Keratinocyte (primary cell): ENCODE data around the gene VTCN1. TPM values are rescaled to one million over a fixed set of nuclear protein-coding genes. Genes with fewer than 3 reads are reported as not detected.

Source experiments
- DNase-seq: peaks from one replicate; pipeline ENCODE4 v3.0.0-alpha.2; 2011; ENCODE audit warnings: low read depth, missing footprints, low spot score
- FAIRE-seq: peaks from 2 replicates; lab custom pipeline; 2011; peaks lifted over from hg19 to GRCh38; lab: Jason Lieb, UNC
- H2AFZ ChIP-seq: 2 replicates; pipeline ENCODE4 v1.6.0; 2012; ENCODE audit warnings: low read length, control low read depth, inconsistent platforms; ENCODE audit not compliant: control insufficient read depth
- H3K27ac ChIP-seq: 2 replicates; pipeline ENCODE4 v1.5.1; 2011; ENCODE audit warnings: low read length; ENCODE audit not compliant: control insufficient read depth, insufficient read depth
- H3K27me3 ChIP-seq: 3 replicates; pipeline ENCODE4 v1.6.0; 2011; ENCODE audit warnings: low read length; ENCODE audit not compliant: control insufficient read depth, insufficient read depth; ENCODE audit errors: extremely low read depth
- H3K36me3 ChIP-seq, 2 experiments: 2 replicates in 1 of 2; 3 replicates in 1 of 2; pipeline ENCODE4 v1.5.1; 2011; ENCODE audit warnings: low read length in 2 of 2, mild to moderate bottlenecking in 1 of 2; ENCODE audit not compliant: control insufficient read depth in 2 of 2, insufficient read depth in 2 of 2; ENCODE audit errors: extremely low read depth in 1 of 2
- H3K4me1 ChIP-seq: 3 replicates; pipeline ENCODE4 v1.5.1; 2011; ENCODE audit warnings: low read length; ENCODE audit not compliant: control insufficient read depth, insufficient read depth; ENCODE audit errors: extremely low read depth
- H3K4me2 ChIP-seq: 3 replicates; pipeline ENCODE4 v1.6.0; 2011; ENCODE audit warnings: low read depth, low read length; ENCODE audit not compliant: control insufficient read depth, insufficient read depth; ENCODE audit errors: extremely low read depth
- H3K4me3 ChIP-seq, 3 experiments: fragments of 200-600 bp in 1 of 3; sonication (generic) in 1 of 3; 2 replicates in 2 of 3; 3 replicates in 1 of 3; pipeline ENCODE4 v1.5.1; 2011 to 2016; ENCODE audit warnings: low read length in 3 of 3, mild to moderate bottlenecking in 3 of 3, control low read depth in 2 of 3, inconsistent platforms in 1 of 3, low read depth in 1 of 3, mixed read lengths in 1 of 3, mixed run types in 1 of 3, moderate library complexity in 1 of 3; ENCODE audit not compliant: control insufficient read depth in 2 of 3, insufficient read depth in 2 of 3; ENCODE audit errors: extremely low read depth in 1 of 3
- H3K79me2 ChIP-seq: 2 replicates; pipeline ENCODE4 v1.6.0; 2012; ENCODE audit warnings: low read length; ENCODE audit not compliant: control insufficient read depth, insufficient read depth
- H3K9ac ChIP-seq: 3 replicates; pipeline ENCODE4 v1.6.0; 2011; ENCODE audit warnings: low read length; ENCODE audit not compliant: control insufficient read depth, insufficient read depth; ENCODE audit errors: extremely low read depth
- H3K9me1 ChIP-seq: 3 replicates; pipeline ENCODE4 v1.6.0; 2011; ENCODE audit warnings: low read length; ENCODE audit not compliant: control insufficient read depth, insufficient read depth; ENCODE audit errors: extremely low read depth
- H3K9me3 ChIP-seq: 2 replicates; pipeline ENCODE4 v1.5.1; 2012; ENCODE audit warnings: low read depth, low read length; ENCODE audit not compliant: control insufficient read depth
- H4K20me1 ChIP-seq: 3 replicates; pipeline ENCODE4 v1.6.0; 2011; ENCODE audit warnings: low read length; ENCODE audit not compliant: control insufficient read depth, insufficient read depth; ENCODE audit errors: extremely low read depth
- CTCF ChIP-seq, 3 experiments: IDR thresholded peaks in 1 of 3; conservative IDR thresholded peaks in 1 of 3; optimal IDR thresholded peaks in 1 of 3; 2 replicates in 2 of 3; 3 replicates in 1 of 3; pipeline versions ENCODE3 to v1.5.1; 2011; ENCODE audit warnings: low read length in 3 of 3, mild to moderate bottlenecking in 3 of 3, moderate library complexity in 2 of 3, control low read depth in 1 of 3, inconsistent platforms in 1 of 3; ENCODE audit not compliant: insufficient read depth in 2 of 3; ENCODE audit errors: extremely low read depth in 1 of 3
- EZH2 ChIP-seq: IDR thresholded peaks from one replicate; pipeline ENCODE4 v1.6.1; 2012; ENCODE audit warnings: inconsistent platforms, mild to moderate bottlenecking, low read length, moderate library complexity
- dilution Hi-C: fragments of 300-500 bp; cut with MboI; formaldehyde crosslinking; loops from one replicate; pipeline ENCODE4 v1.7.0; 2020; ENCODE audit warnings: low sequenced_read_pairs; ENCODE audit not compliant: extremely low pct_ligation_motif_present
- polyA plus RNA-seq, 5 experiments: library from polyadenylated mRNA; depleted of rRNA in 3 of 5; stranded (reverse) in 3 of 5; stranded (forward) in 1 of 5; unstranded in 1 of 5; fragments of >200 nt; gene quantifications; 1 replicate in 1 of 5; 2 replicates in 3 of 5; 3 replicates in 1 of 5; pipeline versions ENCODE4 v1.2.1 to v1.2.3, GENCODE V29; 2011 to 2012; ENCODE audit warnings: missing spikeins in 2 of 5, low read depth in 1 of 5, low replicate concordance in 1 of 5

The VTCN1 gene
- polyA plus RNA-seq, 1 donor (not counting 4 experiments of a cell fraction or from before 2014, with no cell fraction given) = not detected

GRCh38 chr1:117136749-117137148, 74.0 kb downstream of the VTCN1 start:
- H3K4me3 ChIP-seq = no peak overlapping the region
- H3K27me3 ChIP-seq = no peaks in the 10 kb centered on the region
- H3K79me2 ChIP-seq = no peaks in the 10 kb centered on the region
- FAIRE-seq (no peak), DNase-seq (no peak)
- no peaks in the 10 kb centered on the region for H3K9me3 ChIP-seq
- no peak overlapping the region for H3K4me2 ChIP-seq
- TF ChIP-seq CTCF (optimal IDR thresholded peaks at IDR 0.05 in 1 of 3, IDR thresholded peaks at IDR 0.05 in 1 of 3, conservative IDR thresholded peaks at IDR 0.05 in 1 of 3; ENCODE audit: extremely low read depth in 1 of 3, insufficient read depth in 2 of 3, low read length in 3 of 3) (no peak), EZH2 (no peak)
- no peaks in the 10 kb centered on the region for H3K9me1 ChIP-seq
- no peak overlapping the region for H3K27ac ChIP-seq
- no peaks in the 10 kb centered on the region for H3K4me1 ChIP-seq
- no peaks in the 10 kb centered on the region for H4K20me1 ChIP-seq
- H2AFZ ChIP-seq = no peak overlapping the region
- dilution Hi-C loops = no loop called here
- H3K9ac ChIP-seq = no peak overlapping the region
- H3K36me3 ChIP-seq = no peaks in the 10 kb centered on the region

DNA sequence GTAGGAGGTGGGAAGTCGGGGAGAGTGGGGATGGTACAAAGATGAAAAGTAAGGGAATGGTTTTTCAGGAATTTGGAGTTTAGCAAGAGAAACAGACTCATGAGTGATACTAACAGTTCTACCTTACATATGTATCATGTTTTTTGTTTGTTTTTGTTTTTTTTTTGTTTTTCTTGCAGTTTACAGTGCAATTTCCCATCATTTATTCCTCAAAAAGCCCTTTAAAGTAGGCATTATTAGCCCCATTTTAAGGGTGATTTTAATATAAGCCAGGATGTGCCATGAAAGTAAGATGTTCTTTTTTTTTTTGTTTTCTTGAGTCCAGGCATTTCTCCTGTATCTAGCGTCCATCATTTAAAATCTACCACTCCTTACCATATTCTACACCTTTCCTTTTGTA, 75.4 kb downstream of the VTCN1 start:
- Histone ChIP-seq H3K9me1 (no peaks in the 10 kb centered on the region), H4K20me1 (no peaks in the 10 kb centered on the region), H3K4me1 (no peaks in the 10 kb centered on the region), H3K27me3 (no peaks in the 10 kb centered on the region), H3K9ac (no peak overlapping the region), H3K4me2 (no peak overlapping the region), H2AFZ (no peak overlapping the region), H3K4me3 (no peak overlapping the region), H3K36me3 (no peaks in the 10 kb centered on the region), H3K79me2 (no peaks in the 10 kb centered on the region), H3K27ac (no peak overlapping the region), H3K9me3 (no peaks in the 10 kb centered on the region)
- TF ChIP-seq EZH2 = no peak
- no peak for TF ChIP-seq CTCF (optimal IDR thresholded peaks at IDR 0.05 in 1 of 3, IDR thresholded peaks at IDR 0.05 in 1 of 3, conservative IDR thresholded peaks at IDR 0.05 in 1 of 3; ENCODE audit: extremely low read depth in 1 of 3, insufficient read depth in 2 of 3, low read length in 3 of 3)
- dilution Hi-C loops = no loop called here
- no peak for DNase-seq
- FAIRE-seq = no peak
